Right lobe of liver (tissue), 6 donors: ENCODE results near the gene FUT4. TPM values are rescaled to one million over a fixed set of nuclear protein-coding genes. Genes with fewer than 3 reads are reported as not detected.

ENCODE experiments used
- ATAC-seq, 4 donors: fragments of 200-7000 bp; cut with Tn5 transposase; one replicate each; pipeline ENCODE4 v1.9.1; 2020; ENCODE audit warnings: mild to moderate bottlenecking in 4 of 4, moderate library complexity in 4 of 4
- DNase-seq, 3 donors: peaks; one replicate each; pipeline ENCODE4 v3.0.0-alpha.2; 2020
- H3K27ac ChIP-seq, 3 donors: fragments of 200-600 bp; one replicate each; pipeline ENCODE4 v1.8.0; 2022
- H3K27me3 ChIP-seq, 2 donors: fragments of 200-600 bp; one replicate each; pipeline ENCODE4 v1.8.0; 2022
- H3K36me3 ChIP-seq, 4 donors: fragments of 200-600 bp; sonication (generic) in 1 of 4; one replicate each; pipeline versions ENCODE4 v1.5.1 to v1.8.0; 2017 to 2022; ENCODE audit warnings: control low read depth in 1 of 4
- H3K4me1 ChIP-seq, 4 donors: fragments of 200-600 bp; sonication (generic) in 1 of 4; one replicate each; pipeline versions ENCODE4 v1.5.1 to v1.8.0; 2017 to 2022; ENCODE audit warnings: control low read depth in 1 of 4
- H3K4me3 ChIP-seq, 3 donors: fragments of 200-600 bp; one replicate each; pipeline ENCODE4 v1.8.0; 2022
- H3K9me3 ChIP-seq, 4 donors: fragments of 200-600 bp; sonication (generic) in 1 of 4; one replicate each; pipeline versions ENCODE4 v1.5.1 to v1.8.0; 2017 to 2022; ENCODE audit warnings: control low read depth in 1 of 4
- CTCF ChIP-seq, 4 donors: fragments of 200-600 bp in 3 of 4; fragments of 450-650 bp in 1 of 4; IDR thresholded peaks; one replicate each; pipeline versions ENCODE4 v1.5.1 to v1.8.0; 2016 to 2022; ENCODE audit warnings: antibody characterized with exemption in 4 of 4, mild to moderate bottlenecking in 2 of 4
- POLR2A ChIP-seq: fragments of 450-650 bp; IDR thresholded peaks from one replicate; pipeline ENCODE4 v1.6.1; 2017; ENCODE audit warnings: antibody characterized with exemption, mild to moderate bottlenecking
- WGBS: methylation state at CpG from one replicate; pipeline ENCODE4 v1.1.6; 2018; ENCODE audit warnings: low coverage, low lambda C conversion rate; ENCODE audit not compliant: insufficient coverage; ENCODE audit errors: missing lambda C conversion rate; 5-methylcytosine and 5-hydroxymethylcytosine counted together
- intact Hi-C, 2 donors: fragments of 100-400 bp; cut with DNase I; formaldehyde crosslinking; loops; one replicate each; pipeline versions ENCODE4 v1.11.2 to v1.14.1; 2022
- total RNA-seq, 6 experiments: library from RNA; depleted of rRNA in 2 of 6; stranded (reverse); fragments of >200 nt in 2 of 6; fragmentation: NEBNext Ultra II Directional in 3 of 6; extraction: Animal tissue kit (Norgen Biotek cat#: 25700) in 3 of 6; gene quantifications; one replicate each; pipeline versions ENCODE4 v1.1.0 to v1.2.4, GENCODE V29; 2016 to 2023
- donor health status: DM: no; HTN: yes; CAD: no.
- donor health status: DM: no; HTN: no; CAD: no.
- donor health status: DM: no; HTN: no; CAD: no.
- donor health status: DM: no; HTN: yes; CAD: no.
- donor health status: DM: no; HTN: yes; CAD: no.

FUT4 gene
- total RNA-seq, 6 experiments from 2014 or later: 0.90 to 3.1 (median 2.0) TPM

- intact Hi-C loops: loop anchor here in 1 of 2 donors (10.0 kb wide), 1 partner anchor 66 kb away; no protein-coding TSS in a partner anchor
- DNase-seq: no peak
Observed at GRCh38 chr11:94528551-94528950, 15.2 kb upstream of the FUT4 start.

GRCh38 chr11:94532211-94532610 is 11.5 kb upstream of the FUT4 start:
- Histone ChIP-seq H3K27ac (no peak overlapping the region), H3K36me3 (no peaks in the 10 kb centered on the region), H3K27me3 (no peaks in the 10 kb centered on the region), H3K4me3 (no peak overlapping the region), H3K9me3 (no peaks in the 10 kb centered on the region), H3K4me1 (no peaks in the 10 kb centered on the region)
- 88% methylated on average over 3 of the region's 3 CpGs for WGBS
- ATAC-seq (no peak), DNase-seq (no peak)
- intact Hi-C loops: no loop called here
- TF ChIP-seq CTCF (IDR thresholded peaks at IDR 0.05) (no peak), POLR2A (no peak)

More at GRCh38 chr11:94528551-94528950, 15.2 kb upstream of the FUT4 start:
- no peaks in the 10 kb centered on the region for H3K27me3 ChIP-seq
- no peak for TF ChIP-seq CTCF (IDR thresholded peaks at IDR 0.05)
- no peak for TF ChIP-seq POLR2A
- no peak overlapping the region for H3K4me3 ChIP-seq
- no peaks in the 10 kb centered on the region for H3K36me3 ChIP-seq
- H3K27ac ChIP-seq: no peak overlapping the region
- no peaks in the 10 kb centered on the region for H3K9me3 ChIP-seq
- ATAC-seq: no peak
- no peaks in the 10 kb centered on the region for H3K4me1 ChIP-seq

GRCh38 chr11:94533206-94533605 is 10.5 kb upstream of the FUT4 start:
- no peak for TF ChIP-seq CTCF (IDR thresholded peaks at IDR 0.05)
- H3K27ac ChIP-seq: no peak overlapping the region
- no peaks in the 10 kb centered on the region for H3K36me3 ChIP-seq
- 91% methylated on average over 1 of the region's 1 CpG for WGBS
- no peak overlapping the region for H3K4me3 ChIP-seq
- H3K4me1 ChIP-seq: no peaks in the 10 kb centered on the region
- no peaks in the 10 kb centered on the region for H3K27me3 ChIP-seq
- intact Hi-C loops: no loop called here
- no peak for ATAC-seq
- H3K9me3 ChIP-seq: no peaks in the 10 kb centered on the region
- no peak for DNase-seq

- H3K4me3 ChIP-seq: no peak overlapping the region
- peak overlapping the region in 1 of 3 donors; percentile 4 for H3K27ac ChIP-seq
- intact Hi-C loops: no loop called here
- TF ChIP-seq POLR2A (no peak), CTCF (IDR thresholded peaks at IDR 0.05) (no peak)
- DNase-seq (no peak), ATAC-seq (peak; percentile 40 to 67 (median 59))
- H3K4me1 ChIP-seq: no peaks in the 10 kb centered on the region
- no peaks in the 10 kb centered on the region for H3K9me3 ChIP-seq
- 42% methylated on average over 6 of the region's 6 CpGs for WGBS
- H3K36me3 ChIP-seq: no peaks in the 10 kb centered on the region
- no peaks in the 10 kb centered on the region for H3K27me3 ChIP-seq
Observed at GRCh38 chr11:94533696-94534630, 9.8 kb upstream of the FUT4 start.
